SHP77 (cell line): Measurements from ENCODE around the gene CDH12.
"Not testable (repeated sequence)": the region's sequence is repeated elsewhere in the genome, so short reads cannot be mapped to it uniquely, and the experiment has no call there.

Source experiments
- DNase-seq, 2 experiments: peaks; one replicate each; lab custom pipeline; 2025; lab: John Stamatoyannopoulos, UW

Gene CDH12

GRCh38 chr5:22852807-22853660, at the start of gene CDH12:
CDH12 (minus strand) TSS chr5:22853344.
- DNase-seq = peak; percentile 84 to 91

GRCh38 chr5:22901885-22902284, 48.7 kb upstream of the CDH12 start:
- DNase-seq = no peak

GRCh38 chr5:22900801-22901310, 47.7 kb upstream of the CDH12 start:
- no peak for DNase-seq

GRCh38 chr5:22899341-22899740, 46.2 kb upstream of the CDH12 start:
- no peak for DNase-seq

- DNase-seq = no peak
Measured at GRCh38 chr5:22896152-22896551, 43.0 kb upstream of the CDH12 start.

GRCh38 chr5:22892441-22892840, 39.3 kb upstream of the CDH12 start:
- DNase-seq = no peak

GRCh38 chr5:22889720-22890119, 36.6 kb upstream of the CDH12 start:
- DNase-seq = peak in 1 of 2 experiments; percentile 18

GRCh38 chr5:22887566-22887965, 34.4 kb upstream of the CDH12 start:
- DNase-seq = no peak

- not testable (repeated sequence) for DNase-seq
Measured at GRCh38 chr5:22858911-22859310, 5.8 kb upstream of the CDH12 start.

- no peak for DNase-seq
Measured at GRCh38 chr5:22855824-22856223, 2.7 kb upstream of the CDH12 start.

- peak in 1 of 2 experiments; percentile 19 for DNase-seq
Measured at GRCh38 chr5:22850981-22851380, 2.2 kb downstream of the CDH12 start.

GRCh38 chr5:22846693-22847092, 6.5 kb downstream of the CDH12 start:
- DNase-seq = no peak

GRCh38 chr5:22844636-22845035, 8.5 kb downstream of the CDH12 start:
- DNase-seq = no peak

- DNase-seq = no peak
Measured at GRCh38 chr5:22844155-22844554, 9.0 kb downstream of the CDH12 start.

- no peak for DNase-seq
Measured at GRCh38 chr5:22842574-22842973, 10.6 kb downstream of the CDH12 start.

- DNase-seq = no peak
Measured at GRCh38 chr5:22837803-22838202, 15.3 kb downstream of the CDH12 start.

GRCh38 chr5:22835686-22836085, 17.5 kb downstream of the CDH12 start:
- peak; percentile 85 to 86 for DNase-seq

GRCh38 chr5:22793463-22793862, 59.7 kb downstream of the CDH12 start:
- DNase-seq = no peak

GRCh38 chr5:22787807-22788206, 65.3 kb downstream of the CDH12 start:
- no peak for DNase-seq

GRCh38 chr5:22787398-22787797, 65.7 kb downstream of the CDH12 start:
- no peak for DNase-seq

- peak; percentile 13 to 36 for DNase-seq
Measured at GRCh38 chr5:22780756-22781155, 72.4 kb downstream of the CDH12 start.

GRCh38 chr5:22779499-22779898, 73.6 kb downstream of the CDH12 start:
- DNase-seq = no peak

GRCh38 chr5:22776285-22776684, 76.9 kb downstream of the CDH12 start:
- DNase-seq = no peak

- DNase-seq = not testable (repeated sequence)
Measured at GRCh38 chr5:22774214-22774613, 78.9 kb downstream of the CDH12 start.
